Sigmoid colon (tissue), 4 donors: ENCODE measurements around the gene PEA15.

Experiments
- POLR2A ChIP-seq, 2 donors: fragments of 450-650 bp; IDR thresholded peaks; one replicate each; pipeline ENCODE4 v1.6.1; 2016; ENCODE audit warnings: antibody characterized with exemption in 2 of 2, mild to moderate bottlenecking in 2 of 2, moderate library complexity in 2 of 2
- POLR2AphosphoS5 ChIP-seq, 4 donors: sonication (generic); formaldehyde crosslinking; IDR thresholded peaks; one replicate each; pipeline ENCODE4 v1.6.1; 2017; ENCODE audit warnings: antibody characterized with exemption in 4 of 4
- TF ChIP-seq, protein P1 (sequence below), 4 experiments: fragments of 450-650 bp in 3 of 4; fragments of 200-600 bp in 1 of 4; IDR thresholded peaks; one replicate each; pipeline ENCODE4 v1.5.1; 2016 to 2019; ENCODE audit warnings: antibody characterized with exemption in 4 of 4, mild to moderate bottlenecking in 3 of 4, moderate library complexity in 2 of 4

DNA sequence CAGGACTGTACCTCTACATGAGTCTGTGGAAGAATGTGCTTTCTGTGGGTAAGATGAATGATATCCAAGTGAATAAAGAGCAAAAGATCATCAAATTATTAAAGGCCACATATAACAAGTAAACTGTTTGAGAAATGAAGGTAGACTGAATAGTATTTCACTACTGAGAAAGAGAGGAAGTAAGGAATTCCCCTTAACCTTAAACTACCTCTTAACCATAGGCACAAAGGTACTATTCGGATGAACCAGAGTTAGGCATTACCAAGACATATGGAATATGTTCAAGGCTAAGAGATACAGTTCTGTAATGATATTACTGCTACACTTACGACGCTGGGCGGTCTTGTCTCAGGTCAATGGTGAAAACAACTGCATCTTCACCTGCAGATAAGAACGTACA is 31.6 kb downstream of the PEA15 start:
- TF ChIP-seq, protein P1, sequence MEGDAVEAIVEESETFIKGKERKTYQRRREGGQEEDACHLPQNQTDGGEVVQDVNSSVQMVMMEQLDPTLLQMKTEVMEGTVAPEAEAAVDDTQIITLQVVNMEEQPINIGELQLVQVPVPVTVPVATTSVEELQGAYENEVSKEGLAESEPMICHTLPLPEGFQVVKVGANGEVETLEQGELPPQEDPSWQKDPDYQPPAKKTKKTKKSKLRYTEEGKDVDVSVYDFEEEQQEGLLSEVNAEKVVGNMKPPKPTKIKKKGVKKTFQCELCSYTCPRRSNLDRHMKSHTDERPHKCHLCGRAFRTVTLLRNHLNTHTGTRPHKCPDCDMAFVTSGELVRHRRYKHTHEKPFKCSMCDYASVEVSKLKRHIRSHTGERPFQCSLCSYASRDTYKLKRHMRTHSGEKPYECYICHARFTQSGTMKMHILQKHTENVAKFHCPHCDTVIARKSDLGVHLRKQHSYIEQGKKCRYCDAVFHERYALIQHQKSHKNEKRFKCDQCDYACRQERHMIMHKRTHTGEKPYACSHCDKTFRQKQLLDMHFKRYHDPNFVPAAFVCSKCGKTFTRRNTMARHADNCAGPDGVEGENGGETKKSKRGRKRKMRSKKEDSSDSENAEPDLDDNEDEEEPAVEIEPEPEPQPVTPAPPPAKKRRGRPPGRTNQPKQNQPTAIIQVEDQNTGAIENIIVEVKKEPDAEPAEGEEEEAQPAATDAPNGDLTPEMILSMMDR (IDR thresholded peaks at IDR 0.05): no peak
- no peak for TF ChIP-seq POLR2A (IDR thresholded peaks at IDR 0.05)
- no peak for TF ChIP-seq POLR2AphosphoS5 (IDR thresholded peaks at IDR 0.05)
